GM19467 (cell line): ENCODE data around the gene SENP1.

Experiments used
- ATAC-seq: cut with Tn5 transposase; IDR thresholded peaks from one replicate; pipeline ENCODE4 v1.9.1; 2021; ENCODE audit warnings: mild to moderate bottlenecking, moderate library complexity; ENCODE audit not compliant: unreplicated experiment

SENP1 gene

GRCh38 chr12:48038085-48038484 lies 67.8 kb downstream of the SENP1 start:
- no peak for ATAC-seq

- ATAC-seq, result no peak
Measured at GRCh38 chr12:48037267-48037915, 68.5 kb downstream of the SENP1 start.

GRCh38 chr12:48036818-48037217 lies 69.1 kb downstream of the SENP1 start:
- ATAC-seq, result no peak

- no peak for ATAC-seq
Measured at GRCh38 chr12:48034835-48035805, 70.8 kb downstream of the SENP1 start.

GRCh38 chr12:48033451-48033850 lies 72.4 kb downstream of the SENP1 start:
- no peak for ATAC-seq

GRCh38 chr12:48032597-48032996 lies 73.3 kb downstream of the SENP1 start:
- ATAC-seq, result no peak

GRCh38 chr12:48031135-48031960 lies 74.5 kb downstream of the SENP1 start:
- ATAC-seq, result no peak

- ATAC-seq, result no peak
Measured at GRCh38 chr12:48030173-48030650, 75.7 kb downstream of the SENP1 start.

GRCh38 chr12:48029491-48030172 lies 76.2 kb downstream of the SENP1 start:
- ATAC-seq, result no peak

- ATAC-seq, result no peak
Measured at GRCh38 chr12:48028541-48029431, 77.1 kb downstream of the SENP1 start.

- ATAC-seq, result no peak
Measured at GRCh38 chr12:48027183-48028002, 78.5 kb downstream of the SENP1 start.

- no peak for ATAC-seq
Measured at GRCh38 chr12:48026060-48026827, 79.6 kb downstream of the SENP1 start.

- no peak for ATAC-seq
Measured at GRCh38 chr12:48025281-48025680, 80.6 kb downstream of the SENP1 start.

GRCh38 chr12:48024735-48025134 lies 81.1 kb downstream of the SENP1 start:
- no peak for ATAC-seq

GRCh38 chr12:48023386-48023785 lies 82.5 kb downstream of the SENP1 start:
- ATAC-seq, result no peak

GRCh38 chr12:48022676-48023385 lies 83.0 kb downstream of the SENP1 start:
- ATAC-seq, result no peak

- no peak for ATAC-seq
Measured at GRCh38 chr12:48022180-48022521, 83.7 kb downstream of the SENP1 start.
